NCI-H2107 treated with DMSO at 0.1 percent for 48 hours (cell line): Measurements from ENCODE around the gene SRSF5.
"Not testable (repeated sequence)": the region's sequence is repeated elsewhere in the genome, so short reads cannot be mapped to it uniquely, and the experiment has no call there.

Experiments used
- DNase-seq: peaks from one replicate; lab custom pipeline; 2025; ENCODE audit not compliant: unreplicated experiment; lab: John Stamatoyannopoulos, UW

SRSF5 gene

GRCh38 chr14:69804902-69805301, 38.0 kb downstream of the SRSF5 start:
- no peak for DNase-seq

GRCh38 chr14:69807192-69807591, 40.2 kb downstream of the SRSF5 start:
- no peak for DNase-seq

DNA sequence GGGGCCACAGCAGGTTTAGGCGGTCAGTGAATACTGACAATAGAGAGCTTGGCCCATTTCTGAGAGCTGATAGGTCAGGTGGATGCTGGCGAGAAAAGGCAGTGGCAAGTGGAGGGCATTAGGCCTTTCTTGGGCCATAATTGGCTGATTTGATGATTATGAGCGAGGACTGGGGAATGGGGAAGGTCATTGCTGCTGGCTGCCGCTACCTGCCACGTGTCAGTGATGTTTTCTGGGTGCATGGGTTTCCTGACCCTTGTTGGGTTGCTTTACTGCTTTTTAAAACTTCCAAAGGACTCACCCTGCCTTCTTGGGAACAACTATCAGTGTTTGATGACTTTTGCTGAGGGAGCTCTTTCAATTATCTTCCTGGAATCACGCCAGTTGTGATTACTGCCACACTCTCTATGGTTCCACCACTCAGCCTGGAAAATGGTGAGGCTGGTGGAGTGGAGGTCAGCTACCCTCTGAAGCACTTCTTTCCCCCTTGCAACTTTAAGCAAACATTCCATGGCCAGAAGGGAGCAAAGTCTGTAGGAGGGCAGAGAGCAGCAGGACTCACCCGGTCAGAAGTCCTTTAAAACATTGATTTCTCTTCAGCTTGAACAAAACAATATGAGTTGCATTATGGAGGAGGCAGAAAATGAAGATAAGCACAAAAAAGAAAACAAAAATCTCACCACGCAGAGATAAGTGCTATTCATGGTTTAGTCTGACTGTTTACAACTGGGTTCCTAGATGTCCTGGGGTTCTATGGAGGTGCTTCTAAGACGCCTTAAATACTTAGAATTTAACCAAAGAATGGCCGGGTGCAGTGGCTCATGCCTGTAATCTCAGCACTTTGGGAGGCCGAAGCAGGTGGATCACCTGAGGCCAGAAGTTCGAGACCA, 42.2 kb downstream of the SRSF5 start:
- no peak for DNase-seq

GRCh38 chr14:69811227-69811867, 44.4 kb downstream of the SRSF5 start:
- DNase-seq: no peak

GRCh38 chr14:69811868-69812252, 44.9 kb downstream of the SRSF5 start:
- DNase-seq: no peak

GRCh38 chr14:69812711-69813110, 45.8 kb downstream of the SRSF5 start:
- no peak for DNase-seq

DNA sequence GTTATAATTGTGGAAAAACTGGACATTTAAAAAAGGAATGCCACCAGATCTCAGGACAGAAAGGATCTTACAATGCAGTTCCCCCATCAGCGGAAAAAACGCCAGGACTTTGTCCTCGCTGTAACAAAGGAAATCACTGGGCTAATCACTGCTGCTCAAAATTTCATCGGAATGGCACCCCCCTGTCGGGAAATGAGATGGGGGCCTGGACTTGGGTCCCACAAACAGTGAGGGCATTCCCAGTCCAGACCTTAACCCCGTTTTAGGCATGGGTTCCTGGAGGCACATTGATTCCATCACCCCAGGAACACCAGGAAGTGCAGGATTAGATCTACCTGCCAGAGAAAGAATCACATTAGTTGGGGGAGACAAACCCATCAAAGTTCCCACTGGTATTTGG, 46.4 kb downstream of the SRSF5 start:
- DNase-seq: not testable (repeated sequence)

DNA sequence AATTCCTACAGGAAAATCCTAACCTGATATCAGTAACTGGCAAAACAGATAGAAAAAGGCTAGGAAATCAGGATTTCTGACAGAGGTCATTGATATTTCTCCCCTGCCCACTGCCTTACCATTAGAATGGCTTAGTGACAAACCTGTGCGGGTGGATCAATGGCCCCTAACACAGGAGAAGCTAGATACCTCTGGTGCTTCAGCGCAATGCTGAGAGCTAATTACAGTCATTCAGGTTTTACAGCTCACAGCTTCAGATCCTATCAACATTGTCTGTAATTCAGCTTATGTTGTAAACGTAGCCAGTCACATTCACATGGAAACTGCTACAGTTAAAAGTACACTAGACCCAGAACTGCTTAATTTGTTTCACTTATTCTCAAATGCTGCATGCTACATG, 47.5 kb downstream of the SRSF5 start:
- DNase-seq: no peak

DNA sequence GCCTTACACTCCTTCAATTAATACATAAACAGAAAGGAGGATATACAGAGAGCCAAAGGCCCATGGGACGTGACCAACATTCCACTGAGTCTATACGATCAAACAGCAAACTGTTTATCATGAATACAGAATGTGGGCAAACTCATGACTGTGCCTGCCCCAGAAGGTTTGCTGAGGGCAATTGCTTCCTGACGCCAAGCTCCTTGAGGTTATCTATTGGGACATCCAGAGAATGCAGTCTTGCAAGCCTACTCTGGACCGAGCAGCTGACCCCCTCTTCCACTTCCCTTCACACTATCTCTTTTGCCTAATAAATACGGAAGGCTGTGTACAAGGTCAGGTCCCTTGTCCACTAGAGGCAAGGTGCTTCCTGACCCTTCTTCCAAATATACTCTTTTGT, 48.6 kb downstream of the SRSF5 start:
- DNase-seq: no peak

- DNase-seq: no peak
Measured at GRCh38 chr14:69816216-69816615, 49.3 kb downstream of the SRSF5 start.

- peak; percentile 77 for DNase-seq
Measured at GRCh38 chr14:69818758-69819191, 51.8 kb downstream of the SRSF5 start.

DNA sequence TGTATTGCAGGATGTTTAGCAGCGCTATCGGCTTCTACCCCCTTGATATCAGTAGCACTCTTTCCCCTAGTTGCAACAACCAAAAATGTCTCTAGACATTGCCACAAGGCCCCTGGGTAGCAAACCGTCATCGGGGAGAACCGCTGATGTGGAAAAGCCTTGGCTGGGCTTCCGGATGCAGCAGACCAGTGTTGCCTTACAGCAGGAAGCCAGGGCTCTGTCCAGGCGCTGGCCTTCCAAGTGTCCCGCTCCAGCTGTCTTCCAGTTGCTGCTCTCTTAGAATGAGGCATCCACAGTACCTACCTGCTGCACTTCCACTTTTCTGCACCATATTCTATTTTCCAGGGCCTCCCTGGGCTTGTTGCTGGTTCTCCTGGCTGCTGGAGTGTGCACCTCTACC, 52.7 kb downstream of the SRSF5 start:
- no peak for DNase-seq

- no peak for DNase-seq
Measured at GRCh38 chr14:69820991-69821390, 54.0 kb downstream of the SRSF5 start.
